ENCODE results near the gene SLC5A2.
"Not testable (repeated sequence)": the region's sequence is repeated elsewhere in the genome, so short reads cannot be mapped to it uniquely, and the experiment has no call there.

SLC5A2 gene

GRCh38 chr16:31474173-31474714 lies 8.7 kb upstream of the SLC5A2 start:
- in situ Hi-C loops (cut with MboI; ENCODE audit: low sequenced_read_pairs), result no loop called here

DNA sequence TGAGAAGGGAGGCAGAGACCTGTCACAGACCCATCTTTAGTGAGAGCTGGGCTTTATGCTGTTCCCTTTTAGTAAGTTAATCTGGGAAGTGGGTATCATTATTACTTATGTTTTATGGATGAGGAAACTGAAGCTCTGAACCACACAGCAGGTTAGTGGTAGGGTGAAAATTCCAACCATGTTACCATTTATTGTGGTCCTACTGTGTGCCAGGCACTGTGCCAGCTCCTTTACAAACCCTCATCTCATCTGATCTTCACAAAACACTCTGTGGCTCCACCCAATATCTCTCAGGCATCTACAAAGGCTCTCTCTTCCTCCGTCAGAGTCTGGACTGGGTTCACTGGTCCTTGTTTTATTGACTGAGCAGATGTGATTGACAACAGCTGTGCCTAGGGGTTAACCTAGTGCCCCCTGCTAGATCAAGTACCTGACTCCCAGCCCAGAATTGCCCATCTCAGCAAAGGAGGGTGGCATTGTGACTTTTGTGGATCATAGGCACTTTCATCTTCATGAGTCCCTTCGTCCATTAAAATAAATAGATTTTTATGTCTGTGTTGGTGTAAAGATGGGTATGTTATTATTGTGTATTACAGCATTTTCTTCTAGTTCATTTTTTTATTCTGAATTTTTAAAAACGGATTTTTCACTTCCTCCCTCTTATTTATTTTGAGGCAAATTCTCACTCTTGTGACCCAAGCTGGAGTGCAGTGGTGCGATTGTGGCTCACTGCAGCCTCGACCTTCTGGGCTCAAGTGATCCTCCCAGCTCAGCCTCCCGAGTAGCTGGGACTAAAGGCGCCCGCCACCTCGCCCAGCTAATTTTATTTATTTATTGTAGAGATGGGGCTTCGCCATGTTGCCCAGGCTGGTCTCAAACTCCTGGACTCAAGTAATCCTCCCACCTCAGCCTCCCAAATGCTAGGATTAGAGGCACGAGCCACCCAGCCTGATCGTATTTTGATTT lies 7.9 kb upstream of the SLC5A2 start:
- in situ Hi-C loops (cut with MboI; ENCODE audit: low sequenced_read_pairs), result no loop called here

GRCh38 chr16:31475946-31476302 lies 7.0 kb upstream of the SLC5A2 start:
- in situ Hi-C loops (cut with MboI; ENCODE audit: low sequenced_read_pairs), result no loop called here

DNA sequence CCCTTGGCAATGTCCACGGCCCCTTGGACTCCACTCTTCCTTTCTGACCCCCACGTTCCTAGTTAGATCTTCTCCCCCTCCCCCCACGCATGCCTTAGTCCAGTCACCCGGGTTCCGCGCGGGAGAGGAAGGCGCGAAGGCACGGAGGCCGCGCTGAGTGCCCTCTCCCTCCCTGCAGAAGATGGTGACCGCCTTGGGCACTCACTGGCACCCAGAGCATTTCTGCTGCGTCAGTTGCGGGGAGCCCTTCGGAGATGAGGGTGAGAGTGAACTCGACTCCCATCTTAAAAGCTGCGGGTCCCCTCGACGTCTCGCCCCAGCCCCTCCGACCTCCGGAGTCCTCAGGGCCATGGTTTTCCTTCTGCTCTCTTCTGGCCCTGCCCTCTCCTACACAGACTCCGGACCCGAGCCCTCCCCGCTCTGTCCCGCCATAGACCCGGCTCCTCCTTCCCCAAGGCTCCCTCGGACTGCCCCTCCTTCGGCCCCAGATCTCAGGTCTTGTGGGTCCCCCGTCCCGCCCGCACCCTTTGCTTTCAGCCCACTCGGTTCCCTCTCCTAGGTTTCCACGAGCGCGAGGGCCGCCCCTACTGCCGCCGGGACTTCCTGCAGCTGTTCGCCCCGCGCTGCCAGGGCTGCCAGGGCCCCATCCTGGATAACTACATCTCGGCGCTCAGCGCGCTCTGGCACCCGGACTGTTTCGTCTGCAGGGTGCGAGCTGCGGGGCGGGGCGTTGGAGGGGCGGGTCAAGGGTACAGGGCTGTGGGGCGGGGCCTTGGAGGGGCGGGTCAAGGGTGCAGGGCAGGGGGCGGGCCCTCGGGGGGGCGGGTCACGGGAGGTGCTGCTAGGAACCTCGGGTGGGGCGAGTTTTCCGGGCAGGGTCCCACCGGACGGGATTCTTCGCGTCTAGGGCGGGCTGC lies 6.4 kb upstream of the SLC5A2 start:
- in situ Hi-C loops (cut with MboI; ENCODE audit: low sequenced_read_pairs), result no loop called here

GRCh38 chr16:31477220-31478216 lies 5.4 kb upstream of the SLC5A2 start:
- in situ Hi-C loops (cut with MboI; ENCODE audit: low sequenced_read_pairs), result no loop called here

- in situ Hi-C loops (cut with MboI; ENCODE audit: low sequenced_read_pairs), result no loop called here
Observed at GRCh38 chr16:31478956-31479355, 4.0 kb upstream of the SLC5A2 start.

DNA sequence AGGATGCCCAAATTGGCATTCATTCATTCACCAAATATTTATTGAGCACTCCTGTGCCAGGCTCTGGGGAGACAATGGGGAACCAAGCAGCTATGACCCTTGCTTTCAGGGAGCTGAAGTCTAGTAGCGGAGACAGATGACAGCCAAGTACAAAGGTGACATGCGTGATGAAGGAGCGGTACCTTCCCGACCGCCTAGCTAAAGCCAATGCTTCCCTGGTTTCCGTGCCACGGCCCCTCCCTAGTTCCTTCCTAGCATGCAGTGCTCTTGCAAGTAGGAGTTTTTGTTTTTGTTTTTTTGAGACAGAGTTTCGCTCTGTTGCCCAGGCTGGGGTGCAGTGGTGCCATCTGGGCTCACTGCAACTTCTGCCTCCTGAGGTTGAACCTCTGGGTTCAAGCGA lies 3.2 kb upstream of the SLC5A2 start:
- in situ Hi-C loops (cut with MboI; ENCODE audit: low sequenced_read_pairs), result no loop called here

GRCh38 chr16:31480851-31481536 lies 1.9 kb upstream of the SLC5A2 start:
- in situ Hi-C loops (cut with MboI; ENCODE audit: low sequenced_read_pairs), result no loop called here

DNA sequence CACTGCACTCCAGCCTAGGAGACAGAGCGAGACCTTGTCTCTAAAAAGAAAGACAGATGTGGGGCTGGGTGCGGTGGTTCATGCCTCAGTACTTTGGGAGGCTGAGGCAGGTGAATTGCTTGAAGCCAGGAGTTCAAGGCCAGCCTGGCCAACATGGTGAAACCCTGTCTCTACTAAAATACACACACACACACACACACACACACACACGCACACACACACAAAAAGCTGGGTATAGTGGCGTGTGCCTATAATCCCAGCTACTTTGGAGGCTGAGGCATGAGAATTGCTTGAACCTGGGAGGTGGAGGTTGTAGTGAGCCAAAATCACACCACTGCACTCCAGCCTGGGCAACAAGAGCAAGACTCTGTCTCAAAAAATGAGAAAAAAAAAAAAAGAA lies 1.1 kb downstream of the SLC5A2 start:
- in situ Hi-C loops (cut with MboI; ENCODE audit: low sequenced_read_pairs), result not testable (repeated sequence)

DNA sequence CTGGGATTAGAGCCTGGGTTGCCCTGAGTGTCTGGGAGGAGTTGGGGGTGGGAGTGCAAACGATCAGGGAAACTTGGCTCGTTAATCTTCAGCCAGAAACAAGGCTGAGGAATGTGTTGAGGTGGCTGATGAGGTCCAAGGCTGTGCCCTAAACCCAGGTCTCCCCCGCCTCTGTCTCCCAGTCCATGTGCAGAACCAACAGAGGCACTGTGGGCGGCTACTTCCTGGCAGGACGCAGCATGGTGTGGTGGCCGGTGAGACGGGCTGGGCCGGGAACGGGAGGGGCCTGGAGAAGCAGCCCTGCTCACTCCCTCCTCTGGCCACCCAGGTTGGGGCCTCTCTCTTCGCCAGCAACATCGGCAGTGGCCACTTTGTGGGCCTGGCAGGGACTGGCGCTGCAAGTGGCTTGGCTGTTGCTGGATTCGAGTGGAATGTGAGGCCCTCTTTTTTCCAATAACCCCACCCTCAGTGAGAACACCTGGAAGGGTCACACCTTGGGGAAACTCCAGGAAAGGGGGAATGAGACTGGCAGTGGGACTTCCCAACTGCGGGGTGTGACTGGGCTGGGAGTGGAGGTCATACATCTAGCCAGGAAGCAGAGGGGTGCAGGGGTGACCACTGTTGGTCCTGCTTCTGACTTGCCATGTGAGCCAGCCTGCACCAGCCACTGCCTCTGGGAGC lies 1.7 kb downstream of the SLC5A2 start:
- in situ Hi-C loops (cut with MboI; ENCODE audit: low sequenced_read_pairs), result no loop called here

DNA sequence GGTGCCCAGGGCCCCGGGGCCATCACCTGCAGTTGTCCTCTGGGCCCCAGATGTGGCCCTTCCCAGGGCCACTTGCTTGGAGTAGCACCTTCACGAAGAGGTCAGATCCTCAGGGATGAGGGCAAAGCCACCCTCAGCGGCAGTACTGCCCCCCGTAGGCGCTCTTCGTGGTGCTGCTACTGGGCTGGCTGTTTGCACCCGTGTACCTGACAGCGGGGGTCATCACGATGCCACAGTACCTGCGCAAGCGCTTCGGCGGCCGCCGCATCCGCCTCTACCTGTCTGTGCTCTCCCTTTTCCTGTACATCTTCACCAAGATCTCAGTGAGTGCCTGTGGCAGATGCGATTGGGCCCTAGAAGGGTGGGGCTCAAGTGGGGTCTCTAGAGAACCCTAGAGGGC lies 2.6 kb downstream of the SLC5A2 start:
- in situ Hi-C loops (cut with MboI; ENCODE audit: low sequenced_read_pairs), result no loop called here

GRCh38 chr16:31486045-31486444 lies 3.1 kb downstream of the SLC5A2 start:
- in situ Hi-C loops (cut with MboI; ENCODE audit: low sequenced_read_pairs), result no loop called here

- in situ Hi-C loops (cut with MboI; ENCODE audit: low sequenced_read_pairs), result no loop called here
Observed at GRCh38 chr16:31487071-31487719, 4.3 kb downstream of the SLC5A2 start.

DNA sequence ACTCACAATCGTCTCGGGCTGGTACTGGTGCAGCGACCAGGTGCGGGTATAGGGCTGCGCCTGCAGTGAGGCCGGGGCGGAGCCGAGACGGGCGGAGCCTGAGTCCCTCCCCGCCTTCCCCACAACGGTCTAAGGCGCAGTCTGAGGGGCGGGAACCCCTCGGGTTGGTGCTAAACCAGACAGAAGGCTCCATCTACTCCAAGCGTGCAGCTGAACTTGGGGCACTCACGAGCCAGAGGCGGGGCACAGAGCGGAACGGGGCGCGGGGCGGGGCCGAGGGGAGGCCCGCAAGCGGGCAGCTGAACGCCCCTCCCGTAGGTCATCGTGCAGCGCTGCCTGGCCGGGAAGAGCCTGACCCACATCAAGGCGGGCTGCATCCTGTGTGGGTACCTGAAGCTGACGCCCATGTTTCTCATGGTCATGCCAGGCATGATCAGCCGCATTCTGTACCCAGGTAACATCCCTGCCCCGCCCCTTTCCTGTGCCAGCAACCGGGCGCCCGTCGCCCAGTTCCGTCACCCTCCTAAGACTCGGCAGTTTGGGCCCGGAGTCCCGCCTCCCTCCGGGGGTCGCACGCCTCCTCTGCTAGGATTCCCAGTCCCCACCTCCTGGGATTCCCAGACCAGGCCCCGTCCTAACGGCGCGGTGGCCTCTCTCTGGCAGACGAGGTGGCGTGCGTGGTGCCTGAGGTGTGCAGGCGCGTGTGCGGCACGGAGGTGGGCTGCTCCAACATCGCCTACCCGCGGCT lies 5.0 kb downstream of the SLC5A2 start:
- in situ Hi-C loops (cut with MboI; ENCODE audit: low sequenced_read_pairs), result no loop called here

DNA sequence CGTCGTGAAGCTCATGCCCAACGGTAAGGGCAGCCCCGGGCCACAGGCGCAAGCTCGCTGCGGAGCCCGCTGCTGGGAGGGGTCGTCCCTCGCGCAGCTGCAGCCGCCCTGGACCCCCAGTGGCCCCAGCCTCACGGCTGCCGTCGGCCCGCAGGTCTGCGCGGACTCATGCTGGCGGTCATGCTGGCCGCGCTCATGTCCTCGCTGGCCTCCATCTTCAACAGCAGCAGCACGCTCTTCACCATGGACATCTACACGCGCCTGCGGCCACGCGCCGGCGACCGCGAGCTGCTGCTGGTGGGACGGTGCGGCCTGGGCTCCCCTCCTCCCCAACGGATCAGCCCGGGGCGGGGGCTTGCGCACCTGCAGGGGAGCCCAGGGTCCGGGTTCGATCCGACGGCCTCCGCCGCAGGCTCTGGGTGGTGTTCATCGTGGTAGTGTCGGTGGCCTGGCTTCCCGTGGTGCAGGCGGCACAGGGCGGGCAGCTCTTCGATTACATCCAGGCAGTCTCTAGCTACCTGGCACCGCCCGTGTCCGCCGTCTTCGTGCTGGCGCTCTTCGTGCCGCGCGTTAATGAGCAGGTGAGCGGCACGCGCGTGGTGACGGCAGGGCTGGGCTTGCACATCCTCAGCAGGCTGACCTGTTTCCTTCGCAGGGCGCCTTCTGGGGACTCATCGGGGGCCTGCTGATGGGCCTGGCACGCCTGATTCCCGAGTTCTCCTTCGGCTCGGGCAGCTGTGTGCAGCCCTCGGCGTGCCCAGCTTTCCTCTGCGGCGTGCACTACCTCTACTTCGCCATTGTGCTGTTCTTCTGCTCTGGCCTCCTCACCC lies 5.8 kb downstream of the SLC5A2 start:
- in situ Hi-C loops (cut with MboI; ENCODE audit: low sequenced_read_pairs), result no loop called here

- in situ Hi-C loops (cut with MboI; ENCODE audit: low sequenced_read_pairs), result no loop called here
Observed at GRCh38 chr16:31489298-31489564, 6.3 kb downstream of the SLC5A2 start.

Data from HL-60/S4 (cell line).